Measurements from ENCODE around the gene EEPD1. TPM values are rescaled to one million over a fixed set of nuclear protein-coding genes. Genes with fewer than 3 reads are reported as not detected.

Gene EEPD1
- total RNA-seq, 1 experiment from 2014 or later = 48.0 TPM

- POLR2A ChIA-PET = no interaction called here
- Histone ChIP-seq H3K36me3 (ENCODE audit: control insufficient read depth, insufficient read depth, low read length) (no peaks in the 10 kb centered on the region), H3K4me3 (ENCODE audit: low read depth in 2 of 2, low read length in 2 of 2) (no peak overlapping the region), H3K27ac (ENCODE audit: low read length) (no peak overlapping the region), H3K27me3 (ENCODE audit: control insufficient read depth, insufficient read depth, low read length) (no peaks in the 10 kb centered on the region), H3K9me3 (ENCODE audit: control insufficient read depth, insufficient read depth, low read depth, low read length) (no peaks in the 10 kb centered on the region), H3K4me1 (ENCODE audit: control insufficient read depth, insufficient read depth, low read length) (peaks cover 15% of the 10 kb centered on the region)
- TF ChIP-seq SIN3A (IDR thresholded peaks at IDR 0.05; ENCODE audit: borderline replicate concordance, insufficient read depth, low read depth, low read length) = no peak
- TF ChIP-seq TCF7L2 (IDR thresholded peaks at IDR 0.05; ENCODE audit: low read depth, low read length) = no peak
- TF ChIP-seq CTCF (IDR thresholded peaks at IDR 0.05) = no peak
- no peak for TF ChIP-seq REST (IDR thresholded peaks at IDR 0.05; ENCODE audit: insufficient read depth in 1 of 2, low read depth in 2 of 2, low read length in 1 of 2)
- TF ChIP-seq POLR2AphosphoS5 (IDR thresholded peaks at IDR 0.05; ENCODE audit: low read depth, low read length) = no peak
- intact Hi-C loops (cut with micrococcal nuclease; ENCODE audit: unreplicated experiment) (no loop called here), in situ Hi-C loops (cut with HindIII; ENCODE audit: low pct_unique_long_range_greater_than_20kb, low sequenced_read_pairs) (no loop called here)
- CTCF ChIA-PET = no interaction called here
- DNase-seq (ENCODE audit: low read depth, low spot score) (no peak), ATAC-seq (no peak)
- BruUV-seq (replicated peaks) = no TSS peak
These were observed 64.9 kb downstream of the EEPD1 start for GRCh38 chr7:36217961-36218284.

GRCh38 chr7:36219429-36219828 is 66.4 kb downstream of the EEPD1 start:
- POLR2A ChIA-PET = interaction anchor here (0.6 kb wide), 1 partner anchor 17 kb away, joined by 5 read pairs; no protein-coding TSS in a partner anchor
- CTCF ChIA-PET = interaction anchor here (0.6 kb wide), 1 partner anchor 24 kb away, joined by 4 read pairs; no protein-coding TSS in a partner anchor
- Histone ChIP-seq H3K27me3 (ENCODE audit: control insufficient read depth, insufficient read depth, low read length) (no peaks in the 10 kb centered on the region), H3K4me3 (ENCODE audit: low read depth in 2 of 2, low read length in 2 of 2) (no peak overlapping the region), H3K4me1 (ENCODE audit: control insufficient read depth, insufficient read depth, low read length) (peaks cover 22% of the 10 kb centered on the region), H3K9me3 (ENCODE audit: control insufficient read depth, insufficient read depth, low read depth, low read length) (no peaks in the 10 kb centered on the region), H3K27ac (ENCODE audit: low read length) (no peak overlapping the region), H3K36me3 (ENCODE audit: control insufficient read depth, insufficient read depth, low read length) (no peaks in the 10 kb centered on the region)
- ATAC-seq (no peak), DNase-seq (ENCODE audit: low read depth, low spot score) (no peak)
- intact Hi-C loops (cut with micrococcal nuclease; ENCODE audit: unreplicated experiment) = no loop called here
- no peak for TF ChIP-seq TCF7L2 (IDR thresholded peaks at IDR 0.05; ENCODE audit: low read depth, low read length)
- in situ Hi-C loops (cut with HindIII; ENCODE audit: low pct_unique_long_range_greater_than_20kb, low sequenced_read_pairs) = no loop called here
- no TSS peak for BruUV-seq (replicated peaks)

- no TSS peak for BruUV-seq (replicated peaks)
- ChIA-PET POLR2A (interaction anchor here (0.6 kb wide), 1 partner anchor 208 kb away, joined by 8 read pairs; no protein-coding TSS in a partner anchor), CTCF (no interaction called here)
- H3K4me3 ChIP-seq (ENCODE audit: low read depth in 2 of 2, low read length in 2 of 2) = no peak overlapping the region
- intact Hi-C loops (cut with micrococcal nuclease; ENCODE audit: unreplicated experiment) (no loop called here), in situ Hi-C loops (cut with HindIII; ENCODE audit: low pct_unique_long_range_greater_than_20kb, low sequenced_read_pairs) (no loop called here)
- H3K36me3 ChIP-seq (ENCODE audit: control insufficient read depth, insufficient read depth, low read length) = no peaks in the 10 kb centered on the region
- no peak for DNase-seq (ENCODE audit: low read depth, low spot score)
- no peak overlapping the region for H3K27ac ChIP-seq (ENCODE audit: low read length)
- no peaks in the 10 kb centered on the region for H3K27me3 ChIP-seq (ENCODE audit: control insufficient read depth, insufficient read depth, low read length)
- peaks cover 10% of the 10 kb centered on the region; the same call in 1 of the 2 replicates for H3K4me1 ChIP-seq (ENCODE audit: control insufficient read depth, insufficient read depth, low read length)
- no peak for TF ChIP-seq TCF7L2 (IDR thresholded peaks at IDR 0.05; ENCODE audit: low read depth, low read length)
- TF ChIP-seq CTCF (IDR thresholded peaks at IDR 0.05) = no peak
- no peak for TF ChIP-seq REST (IDR thresholded peaks at IDR 0.05; ENCODE audit: insufficient read depth in 1 of 2, low read depth in 2 of 2, low read length in 1 of 2)
- TF ChIP-seq SIN3A (IDR thresholded peaks at IDR 0.05; ENCODE audit: borderline replicate concordance, insufficient read depth, low read depth, low read length) = no peak
- no peak for TF ChIP-seq POLR2AphosphoS5 (IDR thresholded peaks at IDR 0.05; ENCODE audit: low read depth, low read length)
- ATAC-seq = no peak
- H3K9me3 ChIP-seq (ENCODE audit: control insufficient read depth, insufficient read depth, low read depth, low read length) = no peaks in the 10 kb centered on the region
These were observed 70.8 kb downstream of the EEPD1 start for GRCh38 chr7:36223851-36224250.

Measured in Panc1 (cell line).